Skeletal muscle tissue (tissue), 4 donors: ENCODE results near the gene XRCC6. TPM values are rescaled to one million over a fixed set of nuclear protein-coding genes. Genes with fewer than 3 reads are reported as not detected.
"Not testable (repeated sequence)": the region's sequence is repeated elsewhere in the genome, so short reads cannot be mapped to it uniquely, and the experiment has no call there.

Experiments
- H3K27ac ChIP-seq: one replicate; pipeline ENCODE4 v1.7.0; 2013; ENCODE audit warnings: mild to moderate bottlenecking, low read depth, low read length, inconsistent platforms
- H3K27me3 ChIP-seq, 3 donors: one replicate each; pipeline ENCODE4 v1.7.0; 2013; ENCODE audit warnings: low read length in 3 of 3; ENCODE audit not compliant: control insufficient read depth in 3 of 3, insufficient read depth in 3 of 3
- H3K36me3 ChIP-seq, 3 donors: one replicate each; pipeline ENCODE4 v1.7.0; 2013; ENCODE audit warnings: low read length in 3 of 3; ENCODE audit not compliant: control insufficient read depth in 3 of 3, insufficient read depth in 3 of 3
- H3K4me1 ChIP-seq, 3 donors: one replicate each; pipeline ENCODE4 v1.7.0; 2013; ENCODE audit warnings: low read length in 3 of 3, mild to moderate bottlenecking in 3 of 3; ENCODE audit not compliant: control insufficient read depth in 3 of 3, insufficient read depth in 3 of 3
- H3K4me3 ChIP-seq, 3 donors: one replicate each; pipeline ENCODE4 v1.7.0; 2013; ENCODE audit warnings: low read length in 3 of 3
- H3K9ac ChIP-seq, 3 donors: one replicate each; pipeline ENCODE4 v1.7.0; 2013; ENCODE audit warnings: low read length in 3 of 3, mild to moderate bottlenecking in 3 of 3, moderate library complexity in 2 of 3, low read depth in 1 of 3
- H3K9me3 ChIP-seq, 3 donors: one replicate each; pipeline ENCODE4 v1.7.0; 2013; ENCODE audit warnings: low read length in 3 of 3; ENCODE audit not compliant: control insufficient read depth in 3 of 3
- total RNA-seq: library from RNA; depleted of rRNA; stranded (reverse); fragments of >200 nt; gene quantifications from one replicate; pipeline ENCODE4 v1.2.3, GENCODE V29; 2014
- donor health status: Osteomylitis.

XRCC6 gene
- total RNA-seq, 1 donor from 2014 or later: 287 TPM

DNA sequence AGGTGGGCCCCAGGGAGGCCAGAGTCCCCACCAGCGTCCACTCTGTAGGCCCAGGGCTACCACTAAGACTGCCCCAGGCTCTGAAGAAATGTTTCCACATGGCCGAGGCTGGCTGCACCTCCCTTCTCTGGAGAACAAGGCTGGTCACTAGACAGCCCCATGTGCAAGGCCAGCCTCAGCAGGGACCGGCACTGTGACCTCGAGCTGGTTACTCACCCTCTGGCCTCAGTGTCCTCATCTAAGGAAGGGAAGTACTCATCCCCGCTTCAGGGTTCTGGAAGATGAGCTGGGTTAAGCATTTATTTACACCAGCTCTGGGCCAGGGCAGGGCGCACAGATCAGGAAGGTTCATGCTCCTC, 41.1 kb upstream of the XRCC6 start:
- no peak overlapping the region for H3K4me3 ChIP-seq
- H3K36me3 ChIP-seq: peaks cover 11 to 26% (median 18%) of the 10 kb centered on the region in 3 donors
- H3K9ac ChIP-seq: no peak overlapping the region
- H3K9me3 ChIP-seq: no peaks in the 10 kb centered on the region
- no peak overlapping the region for H3K27ac ChIP-seq
- H3K4me1 ChIP-seq: no peaks in the 10 kb centered on the region
- no peaks in the 10 kb centered on the region for H3K27me3 ChIP-seq

DNA sequence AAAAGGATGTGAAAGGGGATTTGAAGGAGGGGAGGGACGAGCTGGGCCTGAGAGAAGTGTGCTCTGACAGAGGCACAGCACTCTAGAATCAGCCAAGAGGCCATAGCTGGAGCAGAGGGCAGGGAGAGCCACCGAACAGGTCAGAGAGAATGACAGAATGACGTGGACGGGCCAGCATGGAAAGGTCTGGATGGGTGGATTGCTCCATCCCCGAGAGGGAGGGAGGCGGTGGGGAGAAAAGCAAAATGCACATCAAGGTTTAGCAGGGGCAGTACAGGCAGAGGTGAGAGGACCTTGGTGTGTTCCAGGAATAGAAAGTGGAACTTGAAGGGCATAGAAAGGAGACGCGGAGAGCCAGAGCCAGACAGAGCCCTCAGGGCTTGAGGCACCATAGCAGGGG, 38.4 kb upstream of the XRCC6 start:
- Histone ChIP-seq H3K9me3 (no peaks in the 10 kb centered on the region), H3K9ac (no peak overlapping the region), H3K36me3 (peaks cover 11 to 26% (median 18%) of the 10 kb centered on the region in 3 donors), H3K4me1 (no peaks in the 10 kb centered on the region), H3K4me3 (no peak overlapping the region), H3K27ac (no peak overlapping the region), H3K27me3 (no peaks in the 10 kb centered on the region)

DNA sequence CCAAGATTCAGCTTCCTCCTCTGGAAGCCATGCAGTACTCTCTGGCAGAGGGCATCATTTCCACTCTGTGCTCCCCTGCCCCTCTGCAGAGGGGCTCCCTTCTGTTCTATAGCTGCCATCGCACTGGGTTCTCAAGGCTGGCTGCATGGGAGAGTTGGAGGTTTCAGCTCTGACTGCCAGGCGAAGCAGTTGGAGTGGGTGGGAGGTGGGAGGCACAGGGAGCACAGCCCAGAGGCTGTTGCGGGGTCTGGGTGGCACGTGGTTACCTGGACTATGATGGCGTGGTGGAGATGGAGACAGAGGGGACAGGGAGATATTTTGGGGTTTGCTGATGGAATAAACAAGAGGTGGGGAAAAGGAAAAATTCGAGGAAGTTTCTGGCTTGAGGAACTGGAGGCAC, 36.2 kb upstream of the XRCC6 start:
- H3K9ac ChIP-seq: no peak overlapping the region
- peaks cover 11 to 18% (median 14%) of the 10 kb centered on the region in 3 donors for H3K36me3 ChIP-seq
- H3K27ac ChIP-seq: no peak overlapping the region
- H3K4me1 ChIP-seq: peaks cover 8 to 13% (median 10%) of the 10 kb centered on the region in 3 donors
- no peak overlapping the region for H3K4me3 ChIP-seq
- no peaks in the 10 kb centered on the region for H3K27me3 ChIP-seq
- no peaks in the 10 kb centered on the region for H3K9me3 ChIP-seq

DNA sequence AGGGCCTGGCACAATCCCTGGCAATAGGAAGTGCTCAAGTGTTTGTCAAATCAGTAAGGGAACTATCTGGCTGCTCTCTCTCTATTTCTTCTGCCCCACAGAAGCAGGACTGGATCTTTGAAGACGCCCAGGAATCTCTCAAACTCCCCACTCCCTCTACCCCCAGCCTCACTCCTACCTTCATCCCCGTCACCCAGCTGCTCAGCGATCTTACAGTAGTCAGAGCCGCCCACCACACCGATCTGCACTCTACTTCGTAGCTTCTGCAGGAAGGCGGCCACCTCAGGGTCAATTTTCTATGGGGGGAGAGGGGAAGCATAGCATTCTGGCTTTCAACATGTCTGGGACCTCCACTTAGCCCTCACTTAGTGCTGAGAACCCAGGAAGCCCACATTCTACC, 35.2 kb upstream of the XRCC6 start:
- Histone ChIP-seq H3K4me3 (no peak overlapping the region), H3K4me1 (peaks cover 8 to 13% (median 10%) of the 10 kb centered on the region in 3 donors), H3K27me3 (no peaks in the 10 kb centered on the region), H3K9me3 (no peaks in the 10 kb centered on the region), H3K27ac (no peak overlapping the region), H3K36me3 (peaks cover 11 to 13% (median 12%) of the 10 kb centered on the region in 3 donors), H3K9ac (no peak overlapping the region)

DNA sequence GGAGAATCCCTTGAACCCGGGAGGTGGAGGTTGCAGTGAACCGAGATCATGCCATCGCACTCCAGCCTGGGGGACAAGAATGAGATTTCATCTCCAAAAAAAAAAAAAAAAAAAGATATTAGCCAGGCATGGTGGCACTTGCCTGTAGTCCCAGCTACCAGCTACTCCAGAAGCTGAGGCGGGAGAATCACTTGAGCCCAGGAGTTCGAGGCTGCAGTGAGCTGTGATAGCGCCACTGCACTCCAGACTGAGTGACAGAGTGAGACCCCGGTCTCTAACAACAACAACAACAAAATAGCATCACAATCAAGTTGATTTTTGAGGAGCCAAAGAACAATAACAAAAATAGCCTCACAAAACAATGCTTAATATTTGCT, 33.8 kb upstream of the XRCC6 start:
- no peaks in the 10 kb centered on the region for H3K27me3 ChIP-seq
- H3K4me3 ChIP-seq: no peak overlapping the region
- H3K4me1 ChIP-seq: peaks cover 8 to 13% (median 10%) of the 10 kb centered on the region in 3 donors
- H3K9me3 ChIP-seq: no peaks in the 10 kb centered on the region
- H3K9ac ChIP-seq: no peak overlapping the region
- peaks cover 10 to 11% (median 11%) of the 10 kb centered on the region in 3 donors for H3K36me3 ChIP-seq
- no peak overlapping the region for H3K27ac ChIP-seq

DNA sequence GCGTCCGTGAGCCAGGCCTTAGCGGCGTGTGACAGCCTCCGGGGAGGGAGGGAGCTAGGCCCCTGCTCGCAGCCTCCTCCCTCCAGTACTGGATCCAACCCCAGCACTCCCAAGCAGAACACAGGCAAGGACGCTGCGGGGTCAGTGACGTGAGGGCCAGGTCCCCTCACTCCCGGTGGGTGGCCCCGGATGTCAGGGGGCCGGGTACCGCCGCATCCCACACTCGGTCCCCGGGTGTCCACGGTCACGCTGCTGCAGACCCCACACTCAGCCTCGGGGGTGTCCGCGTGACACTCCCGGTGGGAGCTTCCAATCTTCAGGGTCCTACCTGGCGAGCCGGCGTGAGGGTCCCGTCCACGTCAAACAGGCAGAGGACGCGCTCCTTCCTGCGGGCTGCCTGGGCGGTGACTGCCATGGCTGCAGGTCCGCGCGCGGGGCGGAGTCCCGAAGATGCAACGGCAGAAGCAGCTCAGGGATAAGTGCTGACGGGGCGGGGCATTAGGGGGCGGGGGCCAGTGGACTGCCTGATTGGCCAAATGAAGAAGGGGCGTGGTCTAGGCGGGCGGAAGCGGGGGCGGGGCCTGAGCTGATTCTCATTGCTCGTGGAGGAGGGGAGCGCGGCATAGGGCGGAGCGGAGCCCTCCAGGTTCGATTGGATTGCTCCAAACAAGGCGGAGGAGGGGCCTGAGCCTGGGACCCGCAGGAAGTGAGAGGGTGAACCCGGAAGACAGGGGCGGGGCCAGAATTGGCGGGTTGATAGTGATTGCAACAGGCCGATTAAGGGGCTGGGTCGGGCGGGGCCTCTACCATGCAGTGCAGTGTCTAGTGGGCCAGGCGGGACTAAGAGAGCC, 31.5 kb upstream of the XRCC6 start, which contains the start of gene PMM1:
Gene PMM1 (minus strand): TSS at position 450 of the 851 bp plus-strand sequence. CDS start 35 bp downstream, at position 415.
- H3K4me1 ChIP-seq: peaks cover 8 to 13% (median 10%) of the 10 kb centered on the region in 3 donors
- no peaks in the 10 kb centered on the region for H3K27me3 ChIP-seq
- peak within 1 kb of the TSS; percentile 90 to 93 (median 91) for H3K4me3 ChIP-seq
- H3K36me3 ChIP-seq: peaks cover 0 to 2% (median 0%) of the 10 kb centered on the region in 3 donors
- peak within 1 kb of the TSS; percentile 40 for H3K27ac ChIP-seq
- peak within 1 kb of the TSS; percentile 76 to 91 (median 79) for H3K9ac ChIP-seq
- no peaks in the 10 kb centered on the region for H3K9me3 ChIP-seq

DNA sequence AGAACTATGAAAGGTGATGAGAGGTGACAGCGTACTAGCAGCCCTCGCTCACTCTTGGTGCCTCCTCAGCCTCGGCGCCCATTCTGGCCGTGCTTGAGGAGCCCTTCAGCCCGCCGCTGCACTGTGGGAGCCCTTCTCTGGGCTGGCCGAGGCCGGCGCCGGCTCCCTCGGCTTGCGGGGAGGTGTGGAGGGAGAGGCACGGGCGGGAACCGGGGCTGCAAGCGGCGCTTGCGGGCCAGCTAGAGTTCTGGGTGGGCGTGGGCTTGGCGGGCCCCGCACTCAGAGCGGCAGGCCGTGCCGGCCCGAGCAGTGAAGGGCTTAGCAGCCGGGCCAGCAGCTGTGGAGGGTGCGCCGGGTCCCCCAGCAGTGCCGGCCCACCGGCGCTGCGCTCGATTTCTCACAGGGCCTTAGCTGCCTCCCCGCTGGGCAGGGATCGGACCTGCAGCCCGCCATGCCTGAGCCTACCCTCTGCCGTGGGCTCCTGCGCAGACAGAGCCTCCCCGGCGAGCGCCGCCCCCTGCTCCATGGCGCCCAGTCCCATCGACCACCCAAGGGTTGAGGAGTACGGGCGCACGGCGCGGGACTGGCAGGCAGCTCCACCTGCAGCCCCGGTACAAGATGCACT, 27.6 kb upstream of the XRCC6 start:
- H3K9me3 ChIP-seq, H3K9ac ChIP-seq, H3K27ac ChIP-seq, H3K36me3 ChIP-seq, H3K4me3 ChIP-seq, H3K27me3 ChIP-seq: not testable (repeated sequence)
- peaks cover 8 to 12% (median 10%) of the 10 kb centered on the region in 3 donors for H3K4me1 ChIP-seq

DNA sequence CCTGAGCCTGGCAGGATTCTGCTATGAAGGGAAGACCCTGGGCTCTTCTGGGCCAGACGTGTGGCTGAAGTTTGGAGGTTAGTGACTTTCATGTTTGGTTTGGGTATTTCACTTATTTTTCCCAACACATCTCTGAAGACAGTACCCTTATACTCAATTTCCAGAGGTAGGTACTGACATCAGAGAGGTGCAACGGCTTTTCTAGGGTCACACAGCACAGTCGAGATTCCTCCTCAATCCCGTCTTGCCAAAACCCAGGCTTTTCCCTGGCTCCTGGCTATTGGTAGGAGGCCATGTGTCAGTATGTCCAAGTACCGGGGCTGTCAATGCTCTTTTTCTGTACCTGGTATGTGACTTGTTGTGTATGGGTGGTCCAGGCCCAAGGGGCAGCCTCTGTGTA, 25.4 kb upstream of the XRCC6 start:
- H3K27me3 ChIP-seq: no peaks in the 10 kb centered on the region
- H3K4me1 ChIP-seq: no peaks in the 10 kb centered on the region
- no peak overlapping the region for H3K27ac ChIP-seq
- no peak overlapping the region for H3K4me3 ChIP-seq
- no peak overlapping the region for H3K9ac ChIP-seq
- no peaks in the 10 kb centered on the region for H3K9me3 ChIP-seq
- H3K36me3 ChIP-seq: peaks cover 5 to 7% (median 6%) of the 10 kb centered on the region in 3 donors

DNA sequence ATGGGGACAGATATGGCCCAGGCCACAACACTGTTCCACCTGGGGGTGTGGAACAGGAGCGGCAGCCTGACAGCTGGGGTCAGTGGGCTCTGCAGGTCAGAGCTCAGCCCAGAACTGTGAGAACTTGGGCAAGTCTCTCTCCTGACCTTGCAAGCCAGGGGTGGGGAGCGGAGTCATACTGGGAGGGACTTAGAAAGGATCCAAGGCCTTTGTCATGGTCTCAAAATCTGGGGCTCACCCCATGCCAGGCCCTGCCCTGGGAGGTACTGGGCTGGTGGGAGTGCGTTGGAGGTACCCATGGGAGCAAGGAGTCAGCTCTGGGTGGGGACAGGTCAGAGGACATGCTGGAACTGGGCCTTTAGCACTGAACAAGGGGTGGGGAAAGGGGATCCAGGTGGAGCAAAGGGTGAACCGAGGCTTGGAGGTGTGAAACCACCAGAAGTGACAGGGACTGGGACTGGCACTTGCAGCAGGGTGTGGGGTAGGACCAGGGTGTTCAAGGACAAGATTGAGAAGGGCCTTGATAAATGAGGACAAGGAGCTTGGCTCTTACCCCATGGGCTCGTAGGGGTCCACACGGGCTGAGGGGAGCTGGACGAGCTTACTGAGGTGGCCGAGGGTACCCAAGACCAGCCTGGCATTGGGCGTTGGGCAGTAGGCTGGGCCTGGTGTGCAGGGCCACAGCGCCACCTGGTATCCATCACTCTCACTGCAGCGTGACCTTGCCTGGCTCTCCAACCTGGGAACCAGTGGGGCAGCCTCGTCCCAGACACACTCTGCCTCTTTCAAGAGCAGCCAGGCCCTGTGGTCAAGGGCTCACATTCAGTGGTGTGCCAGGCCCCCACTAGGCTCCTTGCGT, 24.1 kb upstream of the XRCC6 start:
- H3K27ac ChIP-seq: no peak overlapping the region
- no peaks in the 10 kb centered on the region for H3K4me1 ChIP-seq

More for the DNA sequence above, 24.1 kb upstream of the XRCC6 start:
- Histone ChIP-seq H3K36me3 (peaks cover 6 to 14% (median 10%) of the 10 kb centered on the region in 3 donors), H3K4me3 (no peak overlapping the region), H3K9me3 (no peaks in the 10 kb centered on the region), H3K9ac (no peak overlapping the region), H3K27me3 (no peaks in the 10 kb centered on the region)
